Cardiac ventricle fibroblast (primary cell): ENCODE results near the gene ZNF408. TPM values are rescaled to one million over a fixed set of nuclear protein-coding genes. Genes with fewer than 3 reads are reported as not detected.

ENCODE experiments used
- total RNA-seq: library from RNA; depleted of rRNA; stranded (reverse); fragments of >200 nt; gene quantifications from 2 replicates; pipeline ENCODE4 v1.2.3, GENCODE V29; 2015

ZNF408 gene
- total RNA-seq = 8.8 and 9.6 TPM in 2 replicates

GRCh38 chr11:46700241-46701077, at the start of gene ZNF408, which contains the start of gene ARHGAP1:
Gene ZNF408, plus strand, starts transcription at chr11:46701031. Its CDS starts 17 bp downstream, at chr11:46701048.
Gene ARHGAP1, minus strand, starts transcription at chr11:46700619. Its CDS starts 4,512 bp downstream, at chr11:46696107.

GRCh38 chr11:46719048-46719542, 18.3 kb downstream of the ZNF408 start, which contains the start of gene F2:
Gene F2, plus strand, starts transcription at chr11:46719213. Its CDS starts 23 bp downstream, at chr11:46719236.

Other genes with a start within 250 kb of the ZNF408 start
- gene AMBRA1, start 107.0 kb upstream of the ZNF408 start, total RNA-seq = 18.8 and 24.1 TPM in 2 replicates
- 2.4 and 3.3 TPM in 2 replicates for gene HARBI1, start 83.8 kb upstream of the ZNF408 start, total RNA-seq
- gene ATG13, start 83.5 kb upstream of the ZNF408 start, total RNA-seq = 101 and 104 TPM in 2 replicates
- gene ARHGAP1, start 412 bp upstream of the ZNF408 start, total RNA-seq = 61.3 and 71.5 TPM in 2 replicates
- not detected in 2 replicates for gene F2, start 18.2 kb downstream of the ZNF408 start, total RNA-seq
- 32.2 and 40.5 TPM in 2 replicates for gene CKAP5, start 145.2 kb downstream of the ZNF408 start, total RNA-seq
- 5.1 and 5.5 TPM in 2 replicates for gene LRP4, start 217.5 kb downstream of the ZNF408 start, total RNA-seq
- gene CSTPP1, start 235.7 kb downstream of the ZNF408 start, total RNA-seq = 14.4 and 17.8 TPM in 2 replicates